RWPE2 (cell line): ENCODE results near the gene SAMHD1.

ENCODE experiments used
- ATAC-seq: fragments of 200-7000 bp; cut with Tn5 transposase; 3 replicates; pipeline ENCODE4 v1.9.1; 2021; ENCODE audit warnings: low read depth
- DNase-seq: peaks from one replicate; pipeline ENCODE4 v3.0.0-alpha.2; 2020; ENCODE audit warnings: low spot score
- H3K27ac ChIP-seq: fragments of 450-650 bp; 2 replicates; pipeline ENCODE4 v1.5.1; 2017; ENCODE audit warnings: mild to moderate bottlenecking; ENCODE audit not compliant: poor library complexity, severe bottlenecking
- H3K27me3 ChIP-seq: fragments of 250-450 bp; sonication (Bioruptor Pico); 2 replicates; pipeline ENCODE4 v1.5.1; 2021; ENCODE audit warnings: mild to moderate bottlenecking, moderate library complexity; ENCODE audit not compliant: insufficient read depth, poor library complexity, severe bottlenecking
- H3K36me3 ChIP-seq: fragments of 250-450 bp; sonication (Bioruptor Pico); 2 replicates; pipeline ENCODE4 v1.5.1; 2020; ENCODE audit warnings: low read depth, mild to moderate bottlenecking, moderate library complexity
- H3K4me1 ChIP-seq: fragments of 250-450 bp; sonication (Bioruptor Pico); 2 replicates; pipeline ENCODE4 v1.5.1; 2021; ENCODE audit warnings: mild to moderate bottlenecking, moderate library complexity; ENCODE audit not compliant: insufficient read depth, poor library complexity, severe bottlenecking
- H3K4me3 ChIP-seq: fragments of 250-450 bp; sonication (Bioruptor Pico); 2 replicates; pipeline ENCODE4 v1.5.1; 2021; ENCODE audit warnings: mild to moderate bottlenecking, moderate library complexity; ENCODE audit not compliant: severe bottlenecking
- H3K9me3 ChIP-seq: fragments of 250-450 bp; sonication (Bioruptor Pico); 2 replicates; pipeline ENCODE4 v1.5.1; 2021; ENCODE audit warnings: mild to moderate bottlenecking, moderate library complexity; ENCODE audit not compliant: severe bottlenecking
- TF ChIP-seq, protein P1 (sequence below): fragments of 450-650 bp; IDR thresholded peaks from one replicate; pipeline ENCODE4 v1.5.1; 2017; ENCODE audit warnings: mild to moderate bottlenecking, moderate library complexity; ENCODE audit not compliant: poor library complexity, severe bottlenecking

The SAMHD1 gene

DNA sequence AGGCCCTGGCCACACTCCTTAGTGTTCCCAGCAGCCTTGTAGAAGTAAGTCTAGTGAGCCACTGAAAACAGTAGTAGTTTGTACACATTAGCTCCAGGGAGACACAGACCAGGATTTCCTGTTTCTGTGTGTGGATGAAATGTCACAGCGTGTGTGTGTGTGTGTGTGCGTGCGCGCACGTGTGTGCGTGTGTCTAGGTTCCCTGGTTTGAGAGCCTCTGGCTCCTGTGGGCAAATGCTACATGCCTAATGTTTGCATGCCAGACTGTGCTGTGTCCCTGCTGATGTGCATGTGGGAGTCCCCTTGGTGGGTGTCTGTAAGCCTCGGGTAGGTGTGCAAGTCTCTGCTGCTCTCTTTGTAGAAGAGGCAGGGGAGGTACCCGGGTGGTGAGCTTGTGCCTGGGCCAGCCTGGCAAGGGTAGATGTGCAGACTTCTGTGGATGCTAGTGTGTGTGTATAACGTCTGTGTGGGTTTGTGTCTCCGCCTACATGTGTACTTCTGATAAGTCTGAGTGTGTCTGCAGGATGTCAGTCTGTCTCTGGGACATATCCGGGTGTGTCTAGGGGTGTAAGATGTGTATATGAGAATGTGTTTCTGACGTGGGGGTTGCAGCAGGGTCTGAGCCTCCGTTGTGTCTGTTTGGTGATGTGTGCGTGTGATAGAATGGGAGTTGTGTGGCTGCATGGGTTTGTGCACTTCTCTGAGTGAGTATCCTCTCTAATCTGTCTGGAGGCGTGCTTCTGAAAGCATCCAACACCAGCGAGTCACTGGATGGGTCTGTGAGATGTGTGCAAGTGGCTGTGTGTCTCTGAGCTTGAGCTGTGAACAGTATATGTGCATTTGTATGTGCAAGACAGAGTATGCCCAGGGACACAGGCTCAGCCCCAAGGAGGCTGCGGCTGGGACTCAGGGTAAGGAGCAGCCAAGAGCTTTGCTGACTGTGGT is 94.5 kb downstream of the SAMHD1 start:
- peak overlapping the region; percentile 92 for H3K27ac ChIP-seq
- peaks cover 78% of the 10 kb centered on the region for H3K4me1 ChIP-seq
- DNase-seq, result peak; percentile 71

DNA sequence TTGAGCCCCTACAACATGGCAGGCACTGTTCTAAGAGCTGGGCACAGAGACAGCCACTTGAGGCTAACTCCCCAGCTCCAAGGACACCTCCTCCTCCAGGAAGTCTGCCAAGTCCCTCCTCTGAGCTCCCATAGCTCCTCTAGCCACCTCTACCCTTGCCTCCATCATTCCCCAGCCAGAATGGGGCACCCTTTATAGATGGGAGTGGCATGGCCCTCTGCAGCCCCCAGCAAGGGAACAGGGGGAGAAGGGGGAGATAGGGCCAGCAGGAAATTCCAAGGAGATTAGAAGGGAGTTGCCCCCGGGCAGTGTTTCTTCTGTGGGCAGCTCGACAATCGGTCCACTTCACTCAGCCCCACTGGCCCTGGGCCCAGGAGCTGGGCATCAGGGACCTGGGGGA is 95.3 kb downstream of the SAMHD1 start:
- H3K36me3 ChIP-seq, result peaks cover 45% of the 10 kb centered on the region
- H3K4me3 ChIP-seq, result no peak overlapping the region
- peak; percentile 94 for DNase-seq
- no peaks in the 10 kb centered on the region for H3K27me3 ChIP-seq
- H3K9me3 ChIP-seq, result no peaks in the 10 kb centered on the region
- TF ChIP-seq, protein P1, sequence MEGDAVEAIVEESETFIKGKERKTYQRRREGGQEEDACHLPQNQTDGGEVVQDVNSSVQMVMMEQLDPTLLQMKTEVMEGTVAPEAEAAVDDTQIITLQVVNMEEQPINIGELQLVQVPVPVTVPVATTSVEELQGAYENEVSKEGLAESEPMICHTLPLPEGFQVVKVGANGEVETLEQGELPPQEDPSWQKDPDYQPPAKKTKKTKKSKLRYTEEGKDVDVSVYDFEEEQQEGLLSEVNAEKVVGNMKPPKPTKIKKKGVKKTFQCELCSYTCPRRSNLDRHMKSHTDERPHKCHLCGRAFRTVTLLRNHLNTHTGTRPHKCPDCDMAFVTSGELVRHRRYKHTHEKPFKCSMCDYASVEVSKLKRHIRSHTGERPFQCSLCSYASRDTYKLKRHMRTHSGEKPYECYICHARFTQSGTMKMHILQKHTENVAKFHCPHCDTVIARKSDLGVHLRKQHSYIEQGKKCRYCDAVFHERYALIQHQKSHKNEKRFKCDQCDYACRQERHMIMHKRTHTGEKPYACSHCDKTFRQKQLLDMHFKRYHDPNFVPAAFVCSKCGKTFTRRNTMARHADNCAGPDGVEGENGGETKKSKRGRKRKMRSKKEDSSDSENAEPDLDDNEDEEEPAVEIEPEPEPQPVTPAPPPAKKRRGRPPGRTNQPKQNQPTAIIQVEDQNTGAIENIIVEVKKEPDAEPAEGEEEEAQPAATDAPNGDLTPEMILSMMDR, result no peak
- peak; percentile 27 for ATAC-seq
- H3K4me1 ChIP-seq, result peaks cover 72% of the 10 kb centered on the region
- peak overlapping the region; percentile 92 for H3K27ac ChIP-seq

More for the DNA sequence above, 94.5 kb downstream of the SAMHD1 start:
- ATAC-seq, result peak; percentile 8
- TF ChIP-seq, protein P1, result no peak
- no peaks in the 10 kb centered on the region for H3K9me3 ChIP-seq
- no peak overlapping the region for H3K4me3 ChIP-seq
- peaks cover 45% of the 10 kb centered on the region for H3K36me3 ChIP-seq
- no peaks in the 10 kb centered on the region for H3K27me3 ChIP-seq

DNA sequence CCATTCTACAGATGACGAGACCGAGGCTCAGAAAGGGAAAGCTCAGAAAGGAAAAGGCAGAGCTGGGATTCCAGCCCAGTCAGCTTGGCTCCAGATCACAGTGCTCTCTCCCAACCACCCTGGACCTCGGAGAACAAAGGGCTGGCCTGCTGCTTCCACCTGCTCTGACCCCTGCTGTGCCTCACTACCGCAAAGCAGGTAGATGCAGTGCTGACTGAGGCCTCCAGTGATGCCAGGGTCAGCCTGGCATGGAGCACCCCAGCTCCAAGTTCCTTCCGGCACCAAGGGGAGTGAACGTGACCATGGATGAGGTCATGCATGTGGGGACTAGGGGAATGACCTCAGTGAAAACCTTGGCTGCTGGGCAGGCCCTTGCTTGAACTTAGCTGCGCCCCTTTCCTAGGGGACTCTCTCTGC is 96.3 kb downstream of the SAMHD1 start:
- no peak overlapping the region for H3K4me3 ChIP-seq
- ATAC-seq, result peak; percentile 0; the same call in 2 of the 3 replicates
- H3K27me3 ChIP-seq, result no peaks in the 10 kb centered on the region
- H3K9me3 ChIP-seq, result no peaks in the 10 kb centered on the region
- H3K27ac ChIP-seq, result peak overlapping the region; percentile 92
- TF ChIP-seq, protein P1, result no peak
- H3K36me3 ChIP-seq, result peaks cover 42% of the 10 kb centered on the region
- peak; percentile 84 for DNase-seq
- peaks cover 63% of the 10 kb centered on the region for H3K4me1 ChIP-seq

DNA sequence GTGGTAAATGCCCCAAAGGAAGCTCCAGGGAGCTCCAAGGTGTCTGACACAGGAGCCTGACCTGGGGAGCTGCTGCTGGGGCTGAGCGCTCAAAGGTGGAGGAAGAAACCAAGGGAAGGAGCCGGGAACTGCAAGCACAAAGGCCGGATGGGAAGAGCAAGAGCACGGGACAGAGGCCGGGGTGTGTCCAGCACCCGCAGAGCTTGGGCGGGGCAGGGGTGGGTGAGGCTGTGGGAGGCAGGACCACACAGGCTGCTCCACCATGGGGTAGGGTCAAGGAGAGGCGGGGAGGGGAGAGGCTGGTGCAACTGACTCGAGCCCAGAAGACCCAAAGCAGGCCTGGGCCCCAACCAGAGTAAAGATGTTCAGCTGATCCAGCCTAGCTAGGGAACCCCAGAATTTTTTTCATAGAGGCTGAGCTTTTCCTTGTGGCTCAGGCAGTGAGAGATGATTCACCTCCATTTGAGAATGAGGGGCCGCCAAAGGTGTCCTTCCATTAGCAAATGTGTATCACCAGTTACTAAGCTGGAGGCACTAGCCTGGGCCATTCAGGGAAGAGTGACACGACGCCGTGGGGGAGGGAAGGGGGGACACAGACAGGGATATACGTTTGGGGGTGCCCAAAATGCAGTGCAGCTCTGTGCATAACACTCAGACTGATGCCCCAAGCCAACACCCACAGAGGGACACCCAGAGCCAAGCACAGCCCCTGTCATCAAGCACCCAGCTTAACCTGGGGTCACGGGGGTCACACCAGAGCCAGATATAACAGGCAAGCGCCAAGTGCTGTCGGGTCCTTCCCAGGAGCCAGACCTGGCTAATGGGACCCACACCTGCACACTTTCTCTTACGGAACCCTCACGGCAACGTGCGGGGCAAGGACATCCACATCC is 96.9 kb downstream of the SAMHD1 start:
- TF ChIP-seq, protein P1, result no peak
- H3K27ac ChIP-seq, result peak overlapping the region; percentile 92
- peak; percentile 65 for ATAC-seq

More for the DNA sequence above, 96.9 kb downstream of the SAMHD1 start:
- Histone ChIP-seq H3K9me3 (no peaks in the 10 kb centered on the region), H3K36me3 (peaks cover 39% of the 10 kb centered on the region), H3K4me1 (peaks cover 56% of the 10 kb centered on the region), H3K27me3 (no peaks in the 10 kb centered on the region), H3K4me3 (no peak overlapping the region)
- peak; percentile 96 for DNase-seq
